ENCODE data around the gene COL17A1.

The COL17A1 gene

GRCh38 chr10:104029521-104029860 is 56.2 kb downstream of the COL17A1 start:
- DNase-seq, result no peak

GRCh38 chr10:104028823-104029520 is 56.7 kb downstream of the COL17A1 start:
- no peak for DNase-seq

- no peak for DNase-seq
These were observed 57.5 kb downstream of the COL17A1 start for GRCh38 chr10:104028146-104028545.

GRCh38 chr10:104026762-104027161 is 58.9 kb downstream of the COL17A1 start:
- no peak for DNase-seq

- DNase-seq, result no peak
These were observed 60.2 kb downstream of the COL17A1 start for GRCh38 chr10:104025524-104025923.

- DNase-seq, result no peak
These were observed 63.7 kb downstream of the COL17A1 start for GRCh38 chr10:104022026-104022425.

GRCh38 chr10:104021246-104021645 is 64.4 kb downstream of the COL17A1 start:
- no peak for DNase-seq

GRCh38 chr10:104020020-104020419 is 65.7 kb downstream of the COL17A1 start:
- DNase-seq, result no peak

GRCh38 chr10:104018471-104018870 is 67.2 kb downstream of the COL17A1 start:
- DNase-seq, result no peak

- no peak for DNase-seq
These were observed 69.0 kb downstream of the COL17A1 start for GRCh38 chr10:104016661-104017060.

GRCh38 chr10:104014176-104014575 is 71.5 kb downstream of the COL17A1 start:
- DNase-seq, result no peak

- no peak for DNase-seq
These were observed 72.2 kb downstream of the COL17A1 start for GRCh38 chr10:104013489-104013888.

GRCh38 chr10:104011904-104012303 is 73.8 kb downstream of the COL17A1 start:
- no peak for DNase-seq

GRCh38 chr10:104005172-104005863 is 80.4 kb downstream of the COL17A1 start:
- no peak for DNase-seq

- no peak for DNase-seq
These were observed 82.8 kb downstream of the COL17A1 start for GRCh38 chr10:104002911-104003310.

- no peak for DNase-seq
These were observed 86.9 kb downstream of the COL17A1 start for GRCh38 chr10:103998805-103999204.

GRCh38 chr10:103995134-103995533 is 90.5 kb downstream of the COL17A1 start:
- DNase-seq, result no peak

- no peak for DNase-seq
These were observed 94.1 kb downstream of the COL17A1 start for GRCh38 chr10:103991393-103992128.

- DNase-seq, result no peak
These were observed 95.1 kb downstream of the COL17A1 start for GRCh38 chr10:103990531-103990930.

GRCh38 chr10:103990121-103990520 is 95.6 kb downstream of the COL17A1 start:
- DNase-seq, result no peak

GRCh38 chr10:103986360-103986759 is 99.3 kb downstream of the COL17A1 start:
- DNase-seq, result no peak

GRCh38 chr10:103985726-103986125 is 100.0 kb downstream of the COL17A1 start:
- DNase-seq, result no peak

- DNase-seq, result no peak
These were observed 102.2 kb downstream of the COL17A1 start for GRCh38 chr10:103983367-103983911.

GRCh38 chr10:103982639-103983038 is 103.0 kb downstream of the COL17A1 start:
- DNase-seq, result no peak

All from activated CD4-positive, CD25-positive, alpha-beta regulatory T cell (primary cell).